ENCODE measurements around the gene IQCB1.
"Not testable (repeated sequence)": the region's sequence is repeated elsewhere in the genome, so short reads cannot be mapped to it uniquely, and the experiment has no call there.

The IQCB1 gene

GRCh38 chr3:121834671-121835464, at the start of gene IQCB1, which contains the start of gene EAF2:
IQCB1 (minus strand) TSS chr3:121835060; CDS start chr3:121828960, 6,100 bp downstream.
EAF2 (plus strand) TSS chr3:121835209; CDS start chr3:121835286, 77 bp downstream.
- DNase-seq (ENCODE audit: low read depth in 2 of 2), result peak; percentile 91 to 97

GRCh38 chr3:121883507-121883906, 48.6 kb upstream of the IQCB1 start:
- DNase-seq (ENCODE audit: low read depth in 2 of 2), result no peak

GRCh38 chr3:121878411-121878810, 43.6 kb upstream of the IQCB1 start:
- DNase-seq (ENCODE audit: low read depth in 2 of 2), result no peak

GRCh38 chr3:121871430-121871829, 36.6 kb upstream of the IQCB1 start:
- no peak for DNase-seq (ENCODE audit: low read depth in 2 of 2)

GRCh38 chr3:121870717-121871116, 35.9 kb upstream of the IQCB1 start:
- no peak for DNase-seq (ENCODE audit: low read depth in 2 of 2)

GRCh38 chr3:121869736-121870135, 34.9 kb upstream of the IQCB1 start:
- DNase-seq (ENCODE audit: low read depth in 2 of 2), result no peak

- no peak for DNase-seq (ENCODE audit: low read depth in 2 of 2)
Observed at GRCh38 chr3:121863801-121864200, 28.9 kb upstream of the IQCB1 start.

- DNase-seq (ENCODE audit: low read depth in 2 of 2), result not testable (repeated sequence)
Observed at GRCh38 chr3:121863247-121863646, 28.4 kb upstream of the IQCB1 start.

- DNase-seq (ENCODE audit: low read depth in 2 of 2), result not testable (repeated sequence)
Observed at GRCh38 chr3:121857778-121858177, 22.9 kb upstream of the IQCB1 start.

GRCh38 chr3:121855555-121855954, 20.7 kb upstream of the IQCB1 start:
- no peak for DNase-seq (ENCODE audit: low read depth in 2 of 2)

- DNase-seq (ENCODE audit: low read depth in 2 of 2), result no peak
Observed at GRCh38 chr3:121852256-121852655, 17.4 kb upstream of the IQCB1 start.

GRCh38 chr3:121844892-121845291, 10.0 kb upstream of the IQCB1 start:
- no peak for DNase-seq (ENCODE audit: low read depth in 2 of 2)

- DNase-seq (ENCODE audit: low read depth in 2 of 2), result no peak
Observed at GRCh38 chr3:121839962-121840361, 5.1 kb upstream of the IQCB1 start.

- DNase-seq (ENCODE audit: low read depth in 2 of 2), result no peak
Observed at GRCh38 chr3:121836481-121836880, 1.6 kb upstream of the IQCB1 start.

- DNase-seq (ENCODE audit: low read depth in 2 of 2), result no peak
Observed at GRCh38 chr3:121836064-121836463, 1.2 kb upstream of the IQCB1 start.

- no peak for DNase-seq (ENCODE audit: low read depth in 2 of 2)
Observed at GRCh38 chr3:121835465-121835801, 573 bp upstream of the IQCB1 start.

GRCh38 chr3:121834157-121834670, 646 bp downstream of the IQCB1 start:
- DNase-seq (ENCODE audit: low read depth in 2 of 2), result peak in 1 of 2 experiments; percentile 3

- DNase-seq (ENCODE audit: low read depth in 2 of 2), result no peak
Observed at GRCh38 chr3:121822973-121823372, 11.9 kb downstream of the IQCB1 start.

GRCh38 chr3:121821421-121822199, 13.2 kb downstream of the IQCB1 start:
- no peak for DNase-seq (ENCODE audit: low read depth in 2 of 2)

- no peak for DNase-seq (ENCODE audit: low read depth in 2 of 2)
Observed at GRCh38 chr3:121819236-121819635, 15.6 kb downstream of the IQCB1 start.

- no peak for DNase-seq (ENCODE audit: low read depth in 2 of 2)
Observed at GRCh38 chr3:121818578-121818977, 16.3 kb downstream of the IQCB1 start.

GRCh38 chr3:121817753-121818152, 17.1 kb downstream of the IQCB1 start:
- DNase-seq (ENCODE audit: low read depth in 2 of 2), result no peak

GRCh38 chr3:121809249-121809648, 25.6 kb downstream of the IQCB1 start:
- no peak for DNase-seq (ENCODE audit: low read depth in 2 of 2)
